HEK293 (cell line): Measurements from ENCODE around the gene BCDIN3D.
A peak's percentile ranks its signal among the peaks of the same experiment; 100 is the strongest.

Experiments
- HOXC10 ChIP-seq: sonication (generic); formaldehyde crosslinking; IDR thresholded peaks from 2 replicates; pipeline ENCODE4 v1.8.1; 2023; ENCODE audit warnings: mild to moderate bottlenecking, missing genetic modification reagents
- SALL2 ChIP-seq: fragments of 450-650 bp; formaldehyde crosslinking; IDR thresholded peaks from 2 replicates; pipeline ENCODE4 v1.5.0; 2017; ENCODE audit warnings: missing biosample characterization, mild to moderate bottlenecking, missing genetic modification characterization, borderline replicate concordance
- SCRT1 ChIP-seq: fragments of 450-650 bp; formaldehyde crosslinking; IDR thresholded peaks from 2 replicates; pipeline ENCODE4 v1.5.1; 2016; ENCODE audit warnings: missing biosample characterization, missing genetic modification characterization, borderline replicate concordance
- SETDB1 ChIP-seq: IDR thresholded peaks from one replicate; pipeline ENCODE4 v1.6.1; 2017; ENCODE audit warnings: mild to moderate bottlenecking, low read length, moderate library complexity, mixed read lengths; ENCODE audit not compliant: insufficient read length
- ZBTB20 ChIP-seq: fragments of 450-650 bp; formaldehyde crosslinking; IDR thresholded peaks from 2 replicates; pipeline ENCODE4 v1.5.1; 2016; ENCODE audit warnings: missing biosample characterization, missing genetic modification characterization
- ZFHX2 ChIP-seq: fragments of 450-650 bp; formaldehyde crosslinking; conservative IDR thresholded peaks from 2 replicates; pipeline ENCODE4 v1.5.1; 2016; ENCODE audit warnings: missing biosample characterization, missing genetic modification characterization
- ZFP41 ChIP-seq: fragments of 450-650 bp; formaldehyde crosslinking; IDR thresholded peaks from 2 replicates; pipeline ENCODE4 v1.5.1; 2016; ENCODE audit warnings: missing biosample characterization, missing genetic modification characterization, borderline replicate concordance
- ZFP69B ChIP-seq: fragments of 450-650 bp; formaldehyde crosslinking; IDR thresholded peaks from 2 replicates; pipeline ENCODE4 v1.5.1; 2016; ENCODE audit warnings: missing biosample characterization, missing genetic modification characterization
- ZNF174 ChIP-seq: fragments of 450-650 bp; formaldehyde crosslinking; IDR thresholded peaks from 2 replicates; pipeline ENCODE4 v1.5.0; 2017; ENCODE audit warnings: missing biosample characterization, mild to moderate bottlenecking, missing genetic modification characterization
- ZNF266 ChIP-seq: fragments of 450-650 bp; formaldehyde crosslinking; IDR thresholded peaks from 2 replicates; pipeline ENCODE4 v1.5.1; 2016; ENCODE audit warnings: missing biosample characterization, missing genetic modification characterization, low read depth
- ZNF341 ChIP-seq: fragments of 450-650 bp; formaldehyde crosslinking; IDR thresholded peaks from 2 replicates; pipeline ENCODE4; 2016; ENCODE audit warnings: low read depth, missing biosample characterization, missing genetic modification characterization
- ZNF354C ChIP-seq: fragments of 450-650 bp; formaldehyde crosslinking; IDR thresholded peaks from 2 replicates; pipeline ENCODE4 v1.5.1; 2016; ENCODE audit warnings: missing biosample characterization, missing genetic modification characterization, low read depth, borderline replicate concordance
- ZNF426 ChIP-seq: fragments of 450-650 bp; formaldehyde crosslinking; IDR thresholded peaks from 2 replicates; pipeline ENCODE4 v1.5.1; 2017; ENCODE audit warnings: missing biosample characterization, missing genetic modification characterization, mild to moderate bottlenecking, inconsistent platforms, moderate library complexity
- ZNF48 ChIP-seq: fragments of 450-650 bp; formaldehyde crosslinking; IDR thresholded peaks from 2 replicates; pipeline ENCODE4 v1.5.1; 2016; ENCODE audit warnings: missing biosample characterization, missing genetic modification characterization
- ZNF558 ChIP-seq: fragments of 450-650 bp; formaldehyde crosslinking; IDR thresholded peaks from 2 replicates; pipeline ENCODE4 v1.5.1; 2016; ENCODE audit warnings: missing biosample characterization, missing genetic modification characterization
- ZNF768 ChIP-seq: fragments of 450-650 bp; formaldehyde crosslinking; IDR thresholded peaks from 2 replicates; pipeline ENCODE4 v1.5.1; 2018; ENCODE audit warnings: missing biosample characterization, mild to moderate bottlenecking, missing genetic modification characterization
- TF ChIP-seq, protein P1 (sequence below): fragments of 450-650 bp; formaldehyde crosslinking; IDR thresholded peaks from 2 replicates; pipeline ENCODE4 v1.5.1; 2016; ENCODE audit warnings: missing biosample characterization, missing genetic modification characterization
- TF ChIP-seq, protein P2 (sequence below): fragments of 450-650 bp; formaldehyde crosslinking; IDR thresholded peaks from 2 replicates; pipeline ENCODE4 v1.5.1; 2016; ENCODE audit warnings: missing biosample characterization, missing genetic modification characterization, low read depth
- TF ChIP-seq, protein P3 (sequence below): fragments of 450-650 bp; formaldehyde crosslinking; IDR thresholded peaks from 2 replicates; pipeline ENCODE4 v1.5.1; 2016; ENCODE audit warnings: missing biosample characterization, missing genetic modification characterization
- TF ChIP-seq, protein P4 (sequence below): fragments of 450-650 bp; formaldehyde crosslinking; IDR thresholded peaks from 2 replicates; pipeline ENCODE4 v1.5.1; 2016; ENCODE audit warnings: missing biosample characterization, missing genetic modification characterization
- TF ChIP-seq, protein P5 (sequence below): fragments of 450-650 bp; formaldehyde crosslinking; IDR thresholded peaks from 2 replicates; pipeline ENCODE4 v1.5.1; 2016; ENCODE audit warnings: missing biosample characterization, missing genetic modification characterization
- TF ChIP-seq, protein P6 (sequence below): fragments of 450-650 bp; IDR thresholded peaks from 2 replicates; pipeline ENCODE4 v1.5.1; 2018; ENCODE audit warnings: missing biosample characterization, mild to moderate bottlenecking, missing genetic modification characterization
- TF ChIP-seq, protein P7 (sequence below): fragments of 450-650 bp; formaldehyde crosslinking; IDR thresholded peaks from 2 replicates; pipeline ENCODE4 v1.5.1; 2016; ENCODE audit warnings: missing biosample characterization, missing genetic modification characterization, borderline replicate concordance

Gene BCDIN3D

DNA sequence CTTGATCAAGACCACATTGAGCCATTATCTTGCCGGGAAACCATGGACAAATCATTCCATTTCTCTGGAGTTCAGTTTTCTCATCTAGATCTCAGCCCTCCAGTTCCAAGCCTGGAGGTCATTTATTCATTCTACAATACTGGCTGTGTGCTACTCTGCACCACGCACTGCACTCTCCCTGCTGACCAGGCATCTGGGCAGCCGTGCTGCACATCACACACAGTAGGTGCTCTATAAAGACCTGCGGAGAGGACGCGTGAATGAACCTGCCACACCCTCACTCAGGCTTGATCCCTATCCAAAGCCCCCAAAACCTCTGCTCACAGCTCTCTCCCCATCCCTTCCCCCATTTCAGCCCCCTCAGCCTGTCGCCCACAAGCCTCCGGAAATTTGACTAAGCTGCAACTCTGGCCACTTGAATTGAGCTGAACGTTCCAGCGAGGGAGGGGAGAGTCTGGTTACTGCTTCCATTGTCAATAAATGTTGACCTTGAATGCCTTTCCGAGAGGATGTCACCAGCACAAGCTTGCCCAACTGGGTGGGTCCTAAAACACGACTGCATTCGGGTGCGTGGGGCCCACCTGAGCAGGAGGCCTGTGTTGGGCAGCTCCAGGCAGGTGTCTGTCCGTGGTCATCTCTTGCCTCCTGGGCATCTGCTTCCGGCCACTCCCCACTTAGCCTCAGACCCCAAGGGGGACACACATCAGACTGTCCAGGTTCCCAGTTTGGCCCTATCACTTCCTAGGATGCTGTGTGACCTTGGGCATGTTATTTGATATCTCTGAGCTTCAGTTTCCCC, 43.0 kb upstream of the BCDIN3D start (continued):
- TF ChIP-seq, protein P1, sequence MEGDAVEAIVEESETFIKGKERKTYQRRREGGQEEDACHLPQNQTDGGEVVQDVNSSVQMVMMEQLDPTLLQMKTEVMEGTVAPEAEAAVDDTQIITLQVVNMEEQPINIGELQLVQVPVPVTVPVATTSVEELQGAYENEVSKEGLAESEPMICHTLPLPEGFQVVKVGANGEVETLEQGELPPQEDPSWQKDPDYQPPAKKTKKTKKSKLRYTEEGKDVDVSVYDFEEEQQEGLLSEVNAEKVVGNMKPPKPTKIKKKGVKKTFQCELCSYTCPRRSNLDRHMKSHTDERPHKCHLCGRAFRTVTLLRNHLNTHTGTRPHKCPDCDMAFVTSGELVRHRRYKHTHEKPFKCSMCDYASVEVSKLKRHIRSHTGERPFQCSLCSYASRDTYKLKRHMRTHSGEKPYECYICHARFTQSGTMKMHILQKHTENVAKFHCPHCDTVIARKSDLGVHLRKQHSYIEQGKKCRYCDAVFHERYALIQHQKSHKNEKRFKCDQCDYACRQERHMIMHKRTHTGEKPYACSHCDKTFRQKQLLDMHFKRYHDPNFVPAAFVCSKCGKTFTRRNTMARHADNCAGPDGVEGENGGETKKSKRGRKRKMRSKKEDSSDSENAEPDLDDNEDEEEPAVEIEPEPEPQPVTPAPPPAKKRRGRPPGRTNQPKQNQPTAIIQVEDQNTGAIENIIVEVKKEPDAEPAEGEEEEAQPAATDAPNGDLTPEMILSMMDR: no peak
- TF ChIP-seq, protein P2, sequence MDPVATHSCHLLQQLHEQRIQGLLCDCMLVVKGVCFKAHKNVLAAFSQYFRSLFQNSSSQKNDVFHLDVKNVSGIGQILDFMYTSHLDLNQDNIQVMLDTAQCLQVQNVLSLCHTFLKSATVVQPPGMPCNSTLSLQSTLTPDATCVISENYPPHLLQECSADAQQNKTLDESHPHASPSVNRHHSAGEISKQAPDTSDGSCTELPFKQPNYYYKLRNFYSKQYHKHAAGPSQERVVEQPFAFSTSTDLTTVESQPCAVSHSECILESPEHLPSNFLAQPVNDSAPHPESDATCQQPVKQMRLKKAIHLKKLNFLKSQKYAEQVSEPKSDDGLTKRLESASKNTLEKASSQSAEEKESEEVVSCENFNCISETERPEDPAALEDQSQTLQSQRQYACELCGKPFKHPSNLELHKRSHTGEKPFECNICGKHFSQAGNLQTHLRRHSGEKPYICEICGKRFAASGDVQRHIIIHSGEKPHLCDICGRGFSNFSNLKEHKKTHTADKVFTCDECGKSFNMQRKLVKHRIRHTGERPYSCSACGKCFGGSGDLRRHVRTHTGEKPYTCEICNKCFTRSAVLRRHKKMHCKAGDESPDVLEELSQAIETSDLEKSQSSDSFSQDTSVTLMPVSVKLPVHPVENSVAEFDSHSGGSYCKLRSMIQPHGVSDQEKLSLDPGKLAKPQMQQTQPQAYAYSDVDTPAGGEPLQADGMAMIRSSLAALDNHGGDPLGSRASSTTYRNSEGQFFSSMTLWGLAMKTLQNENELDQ (tag by site-specific recombination): no peak
- TF ChIP-seq ZNF768 (tag by site-specific recombination) (no peak), ZNF266 (tag by site-specific recombination) (no peak), ZNF558 (no peak), ZNF426 (tag by site-specific recombination) (no peak), ZFHX2 (tag by site-specific recombination) (peak; percentile 57), HOXC10 (CRISPR knock-in tag) (no peak), ZBTB20 (tag by site-specific recombination) (no peak), ZFP69B (tag by site-specific recombination) (peak; percentile 56; the same call in 1 of the 2 replicates), ZNF354C (tag by site-specific recombination) (no peak), ZNF174 (tag by site-specific recombination) (no peak), ZNF341 (no peak), SCRT1 (tag by site-specific recombination) (peak; percentile 30; the same call in 1 of the 2 replicates), SALL2 (no peak), SETDB1 (no peak), ZFP41 (tag by site-specific recombination) (no peak), ZNF48 (tag by site-specific recombination) (no peak)
- TF ChIP-seq, protein P3, sequence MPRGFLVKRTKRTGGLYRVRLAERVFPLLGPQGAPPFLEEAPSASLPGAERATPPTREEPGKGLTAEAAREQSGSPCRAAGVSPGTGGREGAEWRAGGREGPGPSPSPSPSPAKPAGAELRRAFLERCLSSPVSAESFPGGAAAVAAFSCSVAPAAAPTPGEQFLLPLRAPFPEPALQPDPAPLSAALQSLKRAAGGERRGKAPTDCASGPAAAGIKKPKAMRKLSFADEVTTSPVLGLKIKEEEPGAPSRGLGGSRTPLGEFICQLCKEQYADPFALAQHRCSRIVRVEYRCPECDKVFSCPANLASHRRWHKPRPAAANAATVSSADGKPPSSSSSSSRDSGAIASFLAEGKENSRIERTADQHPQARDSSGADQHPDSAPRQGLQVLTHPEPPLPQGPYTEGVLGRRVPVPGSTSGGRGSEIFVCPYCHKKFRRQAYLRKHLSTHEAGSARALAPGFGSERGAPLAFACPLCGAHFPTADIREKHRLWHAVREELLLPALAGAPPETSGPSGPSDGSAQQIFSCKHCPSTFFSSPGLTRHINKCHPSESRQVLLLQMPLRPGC (tag by site-specific recombination): no peak
- TF ChIP-seq, protein P4, sequence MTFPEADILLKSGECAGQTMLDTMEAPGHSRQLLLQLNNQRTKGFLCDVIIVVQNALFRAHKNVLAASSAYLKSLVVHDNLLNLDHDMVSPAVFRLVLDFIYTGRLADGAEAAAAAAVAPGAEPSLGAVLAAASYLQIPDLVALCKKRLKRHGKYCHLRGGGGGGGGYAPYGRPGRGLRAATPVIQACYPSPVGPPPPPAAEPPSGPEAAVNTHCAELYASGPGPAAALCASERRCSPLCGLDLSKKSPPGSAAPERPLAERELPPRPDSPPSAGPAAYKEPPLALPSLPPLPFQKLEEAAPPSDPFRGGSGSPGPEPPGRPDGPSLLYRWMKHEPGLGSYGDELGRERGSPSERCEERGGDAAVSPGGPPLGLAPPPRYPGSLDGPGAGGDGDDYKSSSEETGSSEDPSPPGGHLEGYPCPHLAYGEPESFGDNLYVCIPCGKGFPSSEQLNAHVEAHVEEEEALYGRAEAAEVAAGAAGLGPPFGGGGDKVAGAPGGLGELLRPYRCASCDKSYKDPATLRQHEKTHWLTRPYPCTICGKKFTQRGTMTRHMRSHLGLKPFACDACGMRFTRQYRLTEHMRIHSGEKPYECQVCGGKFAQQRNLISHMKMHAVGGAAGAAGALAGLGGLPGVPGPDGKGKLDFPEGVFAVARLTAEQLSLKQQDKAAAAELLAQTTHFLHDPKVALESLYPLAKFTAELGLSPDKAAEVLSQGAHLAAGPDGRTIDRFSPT (tag by site-specific recombination): no peak
- TF ChIP-seq, protein P5, sequence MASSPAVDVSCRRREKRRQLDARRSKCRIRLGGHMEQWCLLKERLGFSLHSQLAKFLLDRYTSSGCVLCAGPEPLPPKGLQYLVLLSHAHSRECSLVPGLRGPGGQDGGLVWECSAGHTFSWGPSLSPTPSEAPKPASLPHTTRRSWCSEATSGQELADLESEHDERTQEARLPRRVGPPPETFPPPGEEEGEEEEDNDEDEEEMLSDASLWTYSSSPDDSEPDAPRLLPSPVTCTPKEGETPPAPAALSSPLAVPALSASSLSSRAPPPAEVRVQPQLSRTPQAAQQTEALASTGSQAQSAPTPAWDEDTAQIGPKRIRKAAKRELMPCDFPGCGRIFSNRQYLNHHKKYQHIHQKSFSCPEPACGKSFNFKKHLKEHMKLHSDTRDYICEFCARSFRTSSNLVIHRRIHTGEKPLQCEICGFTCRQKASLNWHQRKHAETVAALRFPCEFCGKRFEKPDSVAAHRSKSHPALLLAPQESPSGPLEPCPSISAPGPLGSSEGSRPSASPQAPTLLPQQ: 0 out of 2 replicates have a peak, but pooled peaks have one; percentile 52
- TF ChIP-seq, protein P6, sequence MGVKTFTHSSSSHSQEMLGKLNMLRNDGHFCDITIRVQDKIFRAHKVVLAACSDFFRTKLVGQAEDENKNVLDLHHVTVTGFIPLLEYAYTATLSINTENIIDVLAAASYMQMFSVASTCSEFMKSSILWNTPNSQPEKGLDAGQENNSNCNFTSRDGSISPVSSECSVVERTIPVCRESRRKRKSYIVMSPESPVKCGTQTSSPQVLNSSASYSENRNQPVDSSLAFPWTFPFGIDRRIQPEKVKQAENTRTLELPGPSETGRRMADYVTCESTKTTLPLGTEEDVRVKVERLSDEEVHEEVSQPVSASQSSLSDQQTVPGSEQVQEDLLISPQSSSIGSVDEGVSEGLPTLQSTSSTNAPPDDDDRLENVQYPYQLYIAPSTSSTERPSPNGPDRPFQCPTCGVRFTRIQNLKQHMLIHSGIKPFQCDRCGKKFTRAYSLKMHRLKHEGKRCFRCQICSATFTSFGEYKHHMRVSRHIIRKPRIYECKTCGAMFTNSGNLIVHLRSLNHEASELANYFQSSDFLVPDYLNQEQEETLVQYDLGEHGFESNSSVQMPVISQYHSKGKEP (tag by site-specific recombination): no peak
- TF ChIP-seq, protein P7, sequence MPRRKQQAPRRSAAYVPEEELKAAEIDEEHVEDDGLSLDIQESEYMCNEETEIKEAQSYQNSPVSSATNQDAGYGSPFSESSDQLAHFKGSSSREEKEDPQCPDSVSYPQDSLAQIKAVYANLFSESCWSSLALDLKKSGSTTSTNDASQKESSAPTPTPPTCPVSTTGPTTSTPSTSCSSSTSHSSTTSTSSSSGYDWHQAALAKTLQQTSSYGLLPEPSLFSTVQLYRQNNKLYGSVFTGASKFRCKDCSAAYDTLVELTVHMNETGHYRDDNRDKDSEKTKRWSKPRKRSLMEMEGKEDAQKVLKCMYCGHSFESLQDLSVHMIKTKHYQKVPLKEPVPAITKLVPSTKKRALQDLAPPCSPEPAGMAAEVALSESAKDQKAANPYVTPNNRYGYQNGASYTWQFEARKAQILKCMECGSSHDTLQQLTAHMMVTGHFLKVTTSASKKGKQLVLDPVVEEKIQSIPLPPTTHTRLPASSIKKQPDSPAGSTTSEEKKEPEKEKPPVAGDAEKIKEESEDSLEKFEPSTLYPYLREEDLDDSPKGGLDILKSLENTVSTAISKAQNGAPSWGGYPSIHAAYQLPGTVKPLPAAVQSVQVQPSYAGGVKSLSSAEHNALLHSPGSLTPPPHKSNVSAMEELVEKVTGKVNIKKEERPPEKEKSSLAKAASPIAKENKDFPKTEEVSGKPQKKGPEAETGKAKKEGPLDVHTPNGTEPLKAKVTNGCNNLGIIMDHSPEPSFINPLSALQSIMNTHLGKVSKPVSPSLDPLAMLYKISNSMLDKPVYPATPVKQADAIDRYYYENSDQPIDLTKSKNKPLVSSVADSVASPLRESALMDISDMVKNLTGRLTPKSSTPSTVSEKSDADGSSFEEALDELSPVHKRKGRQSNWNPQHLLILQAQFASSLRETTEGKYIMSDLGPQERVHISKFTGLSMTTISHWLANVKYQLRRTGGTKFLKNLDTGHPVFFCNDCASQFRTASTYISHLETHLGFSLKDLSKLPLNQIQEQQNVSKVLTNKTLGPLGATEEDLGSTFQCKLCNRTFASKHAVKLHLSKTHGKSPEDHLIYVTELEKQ (tag by site-specific recombination): no peak
